Ovary (tissue), 9 donors: Measurements from ENCODE around the gene TMEM123. TPM values are rescaled to one million over a fixed set of nuclear protein-coding genes. Genes with fewer than 3 reads are reported as not detected.
A peak's percentile ranks its signal among the peaks of the same experiment; 100 is the strongest.

Source experiments
- DNase-seq, 5 donors: peaks; one replicate each; pipeline ENCODE4 v3.0.0-alpha.2; 2019 to 2020
- H3K27ac ChIP-seq, 2 donors: fragments of 200-600 bp; one replicate each; pipeline versions ENCODE4 v1.5.1 to v1.8.0; 2019 to 2022
- H3K27me3 ChIP-seq: fragments of 200-600 bp; one replicate; pipeline ENCODE4 v1.8.0; 2022
- H3K36me3 ChIP-seq: fragments of 200-600 bp; sonication (generic); one replicate; pipeline ENCODE4 v1.5.1; 2019
- H3K4me1 ChIP-seq: one replicate; pipeline ENCODE4 v1.8.1; 2013; ENCODE audit warnings: mild to moderate bottlenecking, moderate library complexity; ENCODE audit not compliant: insufficient read depth
- H3K4me3 ChIP-seq: fragments of 200-600 bp; sonication (generic); one replicate; pipeline ENCODE4 v1.5.1; 2017
- H3K9me3 ChIP-seq, 2 donors: fragments of 200-600 bp in 1 of 2; sonication (generic) in 1 of 2; one replicate each; pipeline versions ENCODE4 v1.5.1 to v1.8.1; 2013 to 2019; ENCODE audit warnings: mild to moderate bottlenecking in 1 of 2, moderate library complexity in 1 of 2
- CTCF ChIP-seq, 3 donors: fragments of 450-650 bp in 2 of 3; fragments of 200-600 bp in 1 of 3; IDR thresholded peaks; one replicate each; pipeline versions ENCODE4 v1.5.1 to v1.8.0; 2016 to 2022; ENCODE audit warnings: antibody characterized with exemption in 3 of 3, mild to moderate bottlenecking in 1 of 3
- EP300 ChIP-seq: sonication (generic); formaldehyde crosslinking; IDR thresholded peaks from one replicate; pipeline ENCODE4 v1.6.1; 2017; ENCODE audit warnings: antibody characterized with exemption
- POLR2A ChIP-seq: fragments of 450-650 bp; IDR thresholded peaks from one replicate; pipeline ENCODE4 v1.6.1; 2017; ENCODE audit warnings: antibody characterized with exemption, mild to moderate bottlenecking, moderate library complexity
- WGBS, 3 donors: extraction: QIAGEN DNeasy Blood & Tissue Kit in 1 of 3; methylation state at CpG; one replicate each; pipeline versions ENCODE4 v1.1.5 to v1.1.7; 2013 to 2017; 5-methylcytosine and 5-hydroxymethylcytosine counted together
- intact Hi-C, 4 donors: fragments of 100-400 bp; cut with DNase I; formaldehyde crosslinking; loops; one replicate each; pipeline versions ENCODE4 v1.11.0 to v1.15.1; 2022 to 2023
- polyA plus RNA-seq, 2 donors: library from polyadenylated mRNA; stranded (reverse); fragments of 200-250 nt in 1 of 2; fragments of 350-450 nt in 1 of 2; fragmentation: Illumina TruSeq in 1 of 2; extraction: RNeasy Lipid Tissue Mini Kit (QIAGEN cat#74804) in 1 of 2; gene quantifications; one replicate each; pipeline ENCODE4 v1.2.3, GENCODE V29; 2013 to 2014
- total RNA-seq, 7 donors: library from RNA; depleted of rRNA in 2 of 7; stranded (reverse); fragments of >200 nt in 2 of 7; fragmentation: NEBNext Ultra II Directional in 3 of 7; extraction: Animal tissue kit (Norgen Biotek cat#: 25700) in 3 of 7; gene quantifications; one replicate each; pipeline versions ENCODE4 v1.1.0 to v1.2.4, GENCODE V29; 2016 to 2023
- donor health status: DM: no; HTN: no; CAD: no; lungs with moderate emphysema.
- donor health status: DM: no; HTN: no; CAD: no.
- donor health status: Bipolar disorder and iron deficiency.
- donor health status: DM: yes; HTN: yes; CAD: no.
- donor health status: DM: no; HTN: no; CAD: no.
- donor health status: DM: yes; HTN: yes; CAD: no.

Gene TMEM123
- total and polyA plus RNA-seq, 9 donors: 69.4 to 165 (median 124) TPM

DNA sequence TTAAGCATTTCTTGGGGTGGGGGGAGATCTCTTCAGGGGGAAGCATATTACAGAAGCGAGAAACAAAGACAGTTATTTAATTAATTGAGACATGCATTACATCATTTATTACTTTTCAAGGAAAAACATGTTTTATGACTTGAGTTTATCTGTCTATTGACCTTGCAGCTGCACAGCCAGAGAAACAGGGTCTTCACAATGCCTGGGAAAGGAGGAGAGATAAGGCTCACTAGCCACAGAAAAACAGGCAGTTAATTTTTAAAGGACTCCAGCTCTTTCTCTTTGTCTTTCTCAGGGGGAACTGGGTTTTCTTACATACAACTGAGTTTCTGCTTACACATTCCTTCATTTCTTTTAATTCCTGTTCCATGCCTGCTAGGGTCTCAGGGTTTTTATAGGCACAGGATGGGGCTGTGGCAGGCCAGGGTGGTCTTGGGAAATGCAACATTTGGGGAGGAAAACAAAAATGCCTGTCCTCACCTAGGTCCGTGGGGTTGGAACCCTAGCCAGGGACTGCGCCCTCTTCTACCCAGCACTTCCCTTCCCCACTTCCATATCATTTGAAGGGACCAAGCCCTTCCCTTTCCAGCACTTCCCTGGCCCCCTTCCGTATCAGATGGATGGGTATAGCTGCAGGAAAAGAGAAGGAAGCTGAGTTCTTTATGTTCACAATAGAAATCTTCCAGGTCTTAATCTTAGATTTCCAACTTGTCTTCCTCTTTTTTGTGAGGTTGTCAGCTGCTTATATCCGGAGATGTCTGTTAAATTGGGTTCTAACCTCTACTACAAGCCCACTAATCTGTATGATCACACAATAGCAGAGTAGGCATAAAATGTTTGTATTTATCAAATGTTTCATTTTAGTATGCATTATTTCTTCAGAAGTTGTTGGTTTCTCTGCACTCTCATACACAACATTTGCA lies 67.2 kb downstream of the TMEM123 start:
- no peak for DNase-seq
- H3K27me3 ChIP-seq: no peaks in the 10 kb centered on the region
- WGBS, 3 donors: 58 to 61% (median 58%) methylated on average over 5 of the region's 5 CpGs
- TF ChIP-seq EP300: no peak
- no peak for TF ChIP-seq POLR2A
- no peak for TF ChIP-seq CTCF (IDR thresholded peaks at IDR 0.05)
- no peaks in the 10 kb centered on the region for H3K9me3 ChIP-seq
- H3K36me3 ChIP-seq: no peaks in the 10 kb centered on the region
- H3K4me3 ChIP-seq: no peak overlapping the region
- intact Hi-C loops: no loop called here
- peak overlapping the region in 1 of 2 donors; percentile 14 for H3K27ac ChIP-seq
- peaks cover 12% of the 10 kb centered on the region for H3K4me1 ChIP-seq

- H3K27ac ChIP-seq: peak overlapping the region in 1 of 2 donors; percentile 32
- intact Hi-C loops: no loop called here
- 25 to 35% (median 32%) methylated on average over 15 of the region's 15 CpGs for WGBS, 3 donors
Measured at GRCh38 chr11:102384419-102385079, 68.0 kb downstream of the TMEM123 start.

GRCh38 chr11:102383839-102384238 lies 68.7 kb downstream of the TMEM123 start:
- Histone ChIP-seq H3K9me3 (no peaks in the 10 kb centered on the region), H3K36me3 (no peaks in the 10 kb centered on the region), H3K27ac (no peak overlapping the region), H3K4me1 (peaks cover 12% of the 10 kb centered on the region), H3K4me3 (no peak overlapping the region), H3K27me3 (no peaks in the 10 kb centered on the region)
- DNase-seq: no peak
- WGBS, 3 donors: 80 to 86% (median 83%) methylated on average over 3 of the region's 3 CpGs
- intact Hi-C loops: no loop called here
- TF ChIP-seq POLR2A (no peak), CTCF (IDR thresholded peaks at IDR 0.05) (no peak), EP300 (no peak)

More at GRCh38 chr11:102384419-102385079, 68.0 kb downstream of the TMEM123 start:
- no peaks in the 10 kb centered on the region for H3K9me3 ChIP-seq
- TF ChIP-seq EP300: no peak
- TF ChIP-seq POLR2A: no peak
- no peak for TF ChIP-seq CTCF (IDR thresholded peaks at IDR 0.05)
- H3K27me3 ChIP-seq: no peaks in the 10 kb centered on the region
- H3K36me3 ChIP-seq: no peaks in the 10 kb centered on the region
- peak; percentile 31 to 60 (median 40) for DNase-seq
- peaks cover 12% of the 10 kb centered on the region for H3K4me1 ChIP-seq
- H3K4me3 ChIP-seq: no peak overlapping the region

GRCh38 chr11:102382384-102382783 lies 70.2 kb downstream of the TMEM123 start:
- Histone ChIP-seq H3K4me3 (no peak overlapping the region), H3K9me3 (no peaks in the 10 kb centered on the region), H3K36me3 (no peaks in the 10 kb centered on the region), H3K27ac (no peak overlapping the region), H3K4me1 (peaks cover 12% of the 10 kb centered on the region), H3K27me3 (no peaks in the 10 kb centered on the region)
- DNase-seq: no peak
- intact Hi-C loops: no loop called here
- no peak for TF ChIP-seq POLR2A
- no peak for TF ChIP-seq EP300
- no peak for TF ChIP-seq CTCF (IDR thresholded peaks at IDR 0.05)
- 92 to 95% (median 94%) methylated on average over 3 of the region's 3 CpGs for WGBS, 3 donors
